ENCODE results near the gene RNF214.
"Not testable (repeated sequence)": the region's sequence is repeated elsewhere in the genome, so short reads cannot be mapped to it uniquely, and the experiment has no call there.

Gene RNF214

DNA sequence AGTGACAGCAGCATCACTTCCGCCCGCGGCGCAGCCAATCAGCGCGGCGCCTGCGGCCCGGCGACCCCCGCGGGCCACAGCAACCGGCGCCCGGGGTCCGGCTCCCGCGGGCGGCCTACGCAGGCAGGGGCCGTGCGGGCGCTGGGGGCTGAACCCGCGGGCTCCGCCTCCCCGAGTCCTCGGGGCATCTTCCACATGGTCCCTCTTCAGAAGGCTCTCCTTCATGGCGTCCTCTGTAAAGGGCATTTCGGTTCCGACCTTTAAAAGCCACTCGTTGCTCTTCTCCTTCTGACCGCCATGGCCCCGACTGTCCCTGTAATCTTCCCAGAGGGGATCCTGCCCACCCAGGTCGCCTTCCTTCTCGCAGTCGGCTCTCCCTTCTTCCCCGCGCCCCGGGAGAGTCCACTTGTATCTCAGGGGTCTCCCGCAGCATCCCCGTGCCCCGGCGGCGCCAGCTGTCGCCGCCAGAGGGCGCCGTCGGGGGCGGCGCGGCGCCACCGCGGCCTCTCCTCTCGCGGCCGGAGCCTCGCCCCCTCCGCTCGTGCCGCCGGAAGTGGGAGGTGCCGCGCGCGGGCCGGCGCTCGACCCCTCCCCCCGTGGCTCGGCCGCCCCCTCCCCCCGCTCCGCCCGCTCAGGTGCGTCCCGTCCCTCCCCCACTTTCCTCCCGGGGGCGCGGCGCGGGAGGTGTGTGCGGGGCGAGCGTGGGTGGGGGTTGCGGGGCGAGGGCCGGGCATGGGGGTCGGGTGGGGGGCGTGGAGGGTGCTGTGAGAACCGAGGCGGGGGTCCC is at the start of gene RNF214:
TSS of gene RNF214 (plus strand) at position 580 of the 787 bp plus-strand sequence. CDS start 1,602 bp downstream, outside the sequence.
- peaks cover 25 to 26% of the 10 kb centered on the region in 2 donors for H3K4me1 ChIP-seq (ENCODE audit: control insufficient read depth in 1 of 2, insufficient read depth in 2 of 2, low read length in 2 of 2)

DNA sequence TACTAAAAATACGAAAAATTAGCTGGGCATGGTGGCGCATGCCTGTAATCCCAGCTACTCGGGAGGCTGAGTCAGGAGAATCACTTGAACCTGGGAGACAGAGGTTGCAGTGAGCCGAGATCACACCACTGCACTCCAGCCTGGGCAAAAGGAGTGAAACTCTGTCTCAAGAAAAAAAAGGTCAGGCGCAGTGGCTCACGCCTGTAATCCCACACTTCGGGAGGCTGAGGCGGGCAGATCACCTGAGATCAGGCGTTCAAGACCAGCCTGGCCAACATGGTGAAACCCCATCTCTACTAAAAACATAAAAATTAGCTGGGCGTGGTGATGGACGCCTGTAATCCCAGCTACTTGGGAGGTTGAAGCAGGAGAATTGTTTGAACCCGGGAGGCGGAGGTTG is 49.3 kb upstream of the RNF214 start:
- not testable (repeated sequence) for H3K9me3 ChIP-seq (ENCODE audit: control insufficient read depth in 1 of 2, low read length in 2 of 2); H3K4me3 ChIP-seq (ENCODE audit: low read depth in 1 of 2, low read length in 2 of 2); H3K9ac ChIP-seq (ENCODE audit: low read depth in 1 of 2, low read length in 2 of 2); H3K27me3 ChIP-seq (ENCODE audit: control insufficient read depth in 1 of 2, insufficient read depth in 2 of 2, low read length in 2 of 2); H3K27ac ChIP-seq (ENCODE audit: low read depth, low read length)
- peaks cover 17 to 39% of the 10 kb centered on the region in 2 donors for H3K36me3 ChIP-seq (ENCODE audit: control insufficient read depth in 1 of 2, insufficient read depth in 2 of 2, low read length in 2 of 2)
- H3K4me1 ChIP-seq (ENCODE audit: control insufficient read depth in 1 of 2, insufficient read depth in 2 of 2, low read length in 2 of 2), result peaks cover 19 to 25% of the 10 kb centered on the region in 2 donors

More for the DNA sequence above, at the start of gene RNF214:
- Histone ChIP-seq H3K9ac (ENCODE audit: low read depth in 1 of 2, low read length in 2 of 2) (peak within 1 kb of the TSS; percentile 84 to 93), H3K27me3 (ENCODE audit: control insufficient read depth in 1 of 2, insufficient read depth in 2 of 2, low read length in 2 of 2) (no peaks in the 10 kb centered on the region), H3K27ac (ENCODE audit: low read depth, low read length) (peak within 1 kb of the TSS; percentile 95), H3K4me3 (ENCODE audit: low read depth in 1 of 2, low read length in 2 of 2) (peak within 1 kb of the TSS; percentile 93 to 94), H3K9me3 (ENCODE audit: control insufficient read depth in 1 of 2, low read length in 2 of 2) (no peaks in the 10 kb centered on the region), H3K36me3 (ENCODE audit: control insufficient read depth in 1 of 2, insufficient read depth in 2 of 2, low read length in 2 of 2) (peaks cover 18 to 34% of the 10 kb centered on the region in 2 donors)

DNA sequence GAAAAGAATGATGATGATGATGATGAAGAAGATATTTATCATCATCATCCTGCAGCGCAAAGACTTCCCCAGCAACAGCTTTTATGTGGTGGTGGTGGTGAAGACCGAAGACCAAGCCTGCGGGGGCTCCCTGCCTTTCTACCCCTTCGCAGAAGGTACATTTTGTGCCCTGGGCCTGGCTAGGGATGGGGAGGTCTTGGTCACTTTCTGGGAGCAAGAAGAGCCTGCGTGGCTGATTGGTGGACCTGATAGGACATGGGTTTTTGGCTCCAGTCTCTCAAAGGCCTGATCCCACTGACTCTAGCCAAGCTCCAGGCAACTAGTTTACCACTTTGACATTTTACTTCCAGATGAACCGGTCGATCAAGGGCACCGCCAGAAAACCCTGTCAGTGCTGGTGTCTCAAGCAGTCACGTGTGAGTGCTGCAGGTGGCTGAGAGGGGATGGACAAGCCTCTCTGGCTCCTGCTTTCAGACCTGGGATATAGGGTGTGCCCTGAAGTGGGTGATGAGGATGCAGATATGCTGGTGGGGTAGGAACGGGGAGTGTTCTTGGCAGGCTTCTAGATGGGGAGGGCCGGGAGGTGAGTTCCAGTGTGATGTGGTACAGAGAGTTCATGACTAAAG is 48.6 kb upstream of the RNF214 start:
- Histone ChIP-seq H3K36me3 (ENCODE audit: control insufficient read depth in 1 of 2, insufficient read depth in 2 of 2, low read length in 2 of 2) (peaks cover 23 to 46% of the 10 kb centered on the region in 2 donors), H3K27me3 (ENCODE audit: control insufficient read depth in 1 of 2, insufficient read depth in 2 of 2, low read length in 2 of 2) (no peaks in the 10 kb centered on the region), H3K4me3 (ENCODE audit: low read depth in 1 of 2, low read length in 2 of 2) (no peak overlapping the region), H3K9me3 (ENCODE audit: control insufficient read depth in 1 of 2, low read length in 2 of 2) (no peaks in the 10 kb centered on the region), H3K4me1 (ENCODE audit: control insufficient read depth in 1 of 2, insufficient read depth in 2 of 2, low read length in 2 of 2) (peaks cover 16 to 22% of the 10 kb centered on the region in 2 donors), H3K27ac (ENCODE audit: low read depth, low read length) (no peak overlapping the region), H3K9ac (ENCODE audit: low read depth in 1 of 2, low read length in 2 of 2) (no peak overlapping the region)

DNA sequence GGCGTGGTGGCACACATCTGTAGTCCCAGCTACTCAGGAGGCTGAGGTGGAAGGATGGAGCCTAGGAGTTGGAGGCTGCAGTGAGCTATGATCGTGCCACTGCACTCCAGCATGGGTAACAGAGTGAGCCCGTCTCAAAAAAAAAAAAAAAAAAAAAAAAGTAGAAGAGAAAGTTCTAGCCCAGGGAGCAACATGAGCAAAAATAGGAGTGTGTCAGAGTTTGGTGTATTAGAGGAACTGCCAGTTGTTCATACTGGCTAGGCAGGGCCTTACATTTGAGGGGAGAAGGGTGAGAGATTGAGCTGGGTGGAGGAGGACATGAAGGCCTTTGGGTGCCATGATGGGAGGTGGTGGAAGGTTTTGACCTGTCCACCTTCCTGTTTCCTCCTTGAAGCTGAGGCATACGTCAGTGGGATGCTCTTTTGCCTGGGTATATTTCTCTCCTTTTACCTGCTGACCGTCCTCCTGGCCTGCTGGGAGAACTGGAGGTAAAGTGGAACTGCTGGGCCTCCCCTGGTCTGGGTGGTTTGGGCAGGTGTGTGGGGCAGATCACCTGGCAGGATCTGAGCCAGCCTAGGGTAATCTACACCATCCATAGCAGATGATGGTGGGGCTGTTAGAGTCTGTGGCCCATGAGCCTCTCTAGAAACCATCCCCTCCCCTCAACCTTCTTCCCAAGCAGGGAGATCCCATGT is 46.6 kb upstream of the RNF214 start:
- H3K27ac ChIP-seq (ENCODE audit: low read depth, low read length), result no peak overlapping the region

DNA sequence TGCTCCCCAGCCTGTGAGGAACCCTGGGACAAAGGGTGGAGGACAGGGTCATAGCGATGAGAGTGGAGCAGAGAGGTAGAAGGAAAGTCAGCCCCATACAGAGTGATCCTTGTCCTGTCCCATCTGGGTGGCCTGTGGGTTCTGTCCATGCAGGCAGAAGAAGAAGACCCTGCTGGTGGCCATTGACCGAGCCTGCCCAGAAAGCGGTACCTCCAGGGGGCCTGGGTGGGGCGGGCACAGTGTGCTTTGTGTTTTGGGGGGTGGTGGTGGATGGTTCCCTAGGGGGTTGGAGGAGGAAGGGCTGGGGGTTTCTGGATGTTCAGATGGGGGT is 46.1 kb upstream of the RNF214 start:
- peaks cover 33 to 65% of the 10 kb centered on the region in 2 donors for H3K36me3 ChIP-seq (ENCODE audit: control insufficient read depth in 1 of 2, insufficient read depth in 2 of 2, low read length in 2 of 2)
- H3K4me3 ChIP-seq (ENCODE audit: low read depth in 1 of 2, low read length in 2 of 2), result no peak overlapping the region
- H3K9ac ChIP-seq (ENCODE audit: low read depth in 1 of 2, low read length in 2 of 2), result no peak overlapping the region
- no peaks in the 10 kb centered on the region for H3K27me3 ChIP-seq (ENCODE audit: control insufficient read depth in 1 of 2, insufficient read depth in 2 of 2, low read length in 2 of 2)
- no peak overlapping the region for H3K27ac ChIP-seq (ENCODE audit: low read depth, low read length)
- no peaks in the 10 kb centered on the region for H3K4me1 ChIP-seq (ENCODE audit: control insufficient read depth in 1 of 2, insufficient read depth in 2 of 2, low read length in 2 of 2)
- no peaks in the 10 kb centered on the region for H3K9me3 ChIP-seq (ENCODE audit: control insufficient read depth in 1 of 2, low read length in 2 of 2)

More for the DNA sequence above, 46.6 kb upstream of the RNF214 start:
- H3K9me3 ChIP-seq (ENCODE audit: control insufficient read depth in 1 of 2, low read length in 2 of 2), result no peaks in the 10 kb centered on the region
- no peak overlapping the region for H3K9ac ChIP-seq (ENCODE audit: low read depth in 1 of 2, low read length in 2 of 2)
- no peak overlapping the region for H3K4me3 ChIP-seq (ENCODE audit: low read depth in 1 of 2, low read length in 2 of 2)
- H3K27me3 ChIP-seq (ENCODE audit: control insufficient read depth in 1 of 2, insufficient read depth in 2 of 2, low read length in 2 of 2), result no peaks in the 10 kb centered on the region
- H3K4me1 ChIP-seq (ENCODE audit: control insufficient read depth in 1 of 2, insufficient read depth in 2 of 2, low read length in 2 of 2), result peaks cover 4% of the 10 kb centered on the region in 2 donors
- peaks cover 33 to 65% of the 10 kb centered on the region in 2 donors for H3K36me3 ChIP-seq (ENCODE audit: control insufficient read depth in 1 of 2, insufficient read depth in 2 of 2, low read length in 2 of 2)

DNA sequence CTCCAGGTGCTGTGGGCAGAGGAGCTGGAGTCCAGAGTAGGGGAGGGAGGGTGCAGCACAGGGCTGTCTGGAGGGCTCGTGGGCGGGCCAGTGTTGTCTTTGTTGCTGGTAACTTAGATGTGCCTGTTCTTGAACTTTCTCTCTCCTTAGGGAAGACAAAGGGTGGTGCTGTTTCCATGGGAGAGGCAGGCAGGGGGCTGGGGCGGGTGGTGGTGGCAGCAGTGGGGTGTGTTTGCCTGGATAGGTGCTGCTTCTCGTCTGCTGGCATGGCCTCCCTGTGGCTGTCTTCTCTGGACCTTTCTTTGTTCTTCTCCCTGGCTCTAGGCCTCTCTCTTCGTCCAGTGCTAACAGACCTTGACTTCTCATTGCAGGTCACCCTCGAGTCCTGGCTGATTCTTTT is 45.5 kb upstream of the RNF214 start:
- no peak overlapping the region for H3K4me3 ChIP-seq (ENCODE audit: low read depth in 1 of 2, low read length in 2 of 2)
- H3K9me3 ChIP-seq (ENCODE audit: control insufficient read depth in 1 of 2, low read length in 2 of 2), result no peaks in the 10 kb centered on the region
- no peaks in the 10 kb centered on the region for H3K27me3 ChIP-seq (ENCODE audit: control insufficient read depth in 1 of 2, insufficient read depth in 2 of 2, low read length in 2 of 2)
- peaks cover 31 to 67% of the 10 kb centered on the region in 2 donors for H3K36me3 ChIP-seq (ENCODE audit: control insufficient read depth in 1 of 2, insufficient read depth in 2 of 2, low read length in 2 of 2)
- H3K4me1 ChIP-seq (ENCODE audit: control insufficient read depth in 1 of 2, insufficient read depth in 2 of 2, low read length in 2 of 2), result no peaks in the 10 kb centered on the region
- H3K9ac ChIP-seq (ENCODE audit: low read depth in 1 of 2, low read length in 2 of 2), result no peak overlapping the region
- no peak overlapping the region for H3K27ac ChIP-seq (ENCODE audit: low read depth, low read length)

DNA sequence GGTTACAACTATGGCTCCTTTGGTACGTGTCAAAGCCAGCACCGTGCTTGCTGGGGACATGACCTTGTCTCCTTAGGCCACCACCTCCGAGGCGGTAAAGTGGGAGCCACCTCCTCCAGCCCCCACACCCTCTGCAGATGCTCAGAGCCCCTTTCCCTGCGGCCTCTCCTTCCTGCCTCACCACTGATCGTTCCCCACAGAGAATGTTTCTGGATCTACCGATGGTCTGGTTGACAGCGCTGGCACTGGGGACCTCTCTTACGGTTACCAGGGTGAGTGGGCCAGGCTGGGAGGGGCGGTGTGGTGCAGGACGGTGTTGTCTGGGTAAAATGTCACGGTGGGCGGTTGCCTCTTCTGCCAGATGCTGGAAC is 45.1 kb upstream of the RNF214 start:
- Histone ChIP-seq H3K27ac (ENCODE audit: low read depth, low read length) (no peak overlapping the region), H3K4me1 (ENCODE audit: control insufficient read depth in 1 of 2, insufficient read depth in 2 of 2, low read length in 2 of 2) (no peaks in the 10 kb centered on the region), H3K9ac (ENCODE audit: low read depth in 1 of 2, low read length in 2 of 2) (no peak overlapping the region), H3K9me3 (ENCODE audit: control insufficient read depth in 1 of 2, low read length in 2 of 2) (no peaks in the 10 kb centered on the region), H3K4me3 (ENCODE audit: low read depth in 1 of 2, low read length in 2 of 2) (no peak overlapping the region), H3K36me3 (ENCODE audit: control insufficient read depth in 1 of 2, insufficient read depth in 2 of 2, low read length in 2 of 2) (peaks cover 31 to 67% of the 10 kb centered on the region in 2 donors), H3K27me3 (ENCODE audit: control insufficient read depth in 1 of 2, insufficient read depth in 2 of 2, low read length in 2 of 2) (no peaks in the 10 kb centered on the region)

DNA sequence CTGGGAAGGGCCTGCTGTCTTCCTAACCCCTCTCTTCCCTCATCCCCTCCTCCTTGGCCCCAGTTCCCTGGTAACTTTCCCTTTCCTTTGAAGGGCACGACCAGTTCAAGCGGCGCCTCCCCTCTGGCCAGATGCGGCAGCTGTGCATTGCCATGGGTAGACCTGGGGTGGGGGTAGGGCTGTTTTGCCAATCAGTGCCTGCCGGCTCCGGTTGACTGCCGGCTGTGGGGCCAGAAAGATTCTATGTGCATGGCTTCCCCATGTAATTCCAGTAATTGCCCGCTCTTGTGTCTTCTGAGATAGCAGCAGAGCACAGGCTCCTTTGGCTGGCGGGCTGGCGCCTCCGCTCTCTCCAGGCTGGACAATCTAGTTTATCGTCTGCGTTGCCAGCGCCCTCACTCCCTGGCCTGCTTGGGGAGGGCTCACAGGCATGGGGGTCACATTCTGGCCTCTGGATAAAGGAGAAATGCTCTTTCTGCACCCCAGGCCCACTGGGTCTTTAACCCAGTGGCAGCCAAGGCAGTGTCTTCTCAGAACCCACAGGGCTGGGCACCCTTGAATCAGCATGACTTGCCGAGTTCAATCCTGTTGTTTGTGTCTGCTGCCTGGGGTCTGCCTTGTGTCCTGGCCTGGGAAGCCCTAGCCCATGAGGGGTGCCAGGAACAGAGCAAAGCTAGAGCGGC is 44.5 kb upstream of the RNF214 start:
- Histone ChIP-seq H3K36me3 (ENCODE audit: control insufficient read depth in 1 of 2, insufficient read depth in 2 of 2, low read length in 2 of 2) (peaks cover 33 to 67% of the 10 kb centered on the region in 2 donors), H3K4me3 (ENCODE audit: low read depth in 1 of 2, low read length in 2 of 2) (no peak overlapping the region), H3K4me1 (ENCODE audit: control insufficient read depth in 1 of 2, insufficient read depth in 2 of 2, low read length in 2 of 2) (no peaks in the 10 kb centered on the region), H3K9ac (ENCODE audit: low read depth in 1 of 2, low read length in 2 of 2) (no peak overlapping the region), H3K9me3 (ENCODE audit: control insufficient read depth in 1 of 2, low read length in 2 of 2) (no peaks in the 10 kb centered on the region), H3K27ac (ENCODE audit: low read depth, low read length) (no peak overlapping the region), H3K27me3 (ENCODE audit: control insufficient read depth in 1 of 2, insufficient read depth in 2 of 2, low read length in 2 of 2) (no peaks in the 10 kb centered on the region)

DNA sequence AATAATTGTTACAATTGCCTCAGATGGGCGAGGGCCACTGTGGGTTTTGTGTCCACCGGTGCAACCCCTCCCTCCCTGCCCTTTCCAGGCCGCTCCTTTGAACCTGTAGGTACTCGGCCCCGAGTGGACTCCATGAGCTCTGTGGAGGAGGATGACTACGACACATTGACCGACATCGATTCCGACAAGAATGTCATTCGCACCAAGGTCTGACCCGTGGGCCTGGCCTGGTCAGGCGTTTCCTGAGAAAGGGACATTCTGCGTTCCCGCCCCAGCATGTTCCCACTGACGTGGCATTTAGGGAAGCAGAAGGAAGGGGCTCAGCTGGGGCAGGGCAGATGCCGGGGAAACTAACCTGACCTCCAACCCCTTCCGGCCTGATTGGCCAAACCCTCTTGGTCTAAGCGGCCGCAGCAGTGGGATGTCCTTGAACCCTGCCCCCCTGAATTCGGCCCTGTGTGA is 43.8 kb upstream of the RNF214 start:
- no peaks in the 10 kb centered on the region for H3K4me1 ChIP-seq (ENCODE audit: control insufficient read depth in 1 of 2, insufficient read depth in 2 of 2, low read length in 2 of 2)
- H3K9ac ChIP-seq (ENCODE audit: low read depth in 1 of 2, low read length in 2 of 2), result no peak overlapping the region
- H3K4me3 ChIP-seq (ENCODE audit: low read depth in 1 of 2, low read length in 2 of 2), result no peak overlapping the region
- H3K27ac ChIP-seq (ENCODE audit: low read depth, low read length), result no peak overlapping the region
- no peaks in the 10 kb centered on the region for H3K27me3 ChIP-seq (ENCODE audit: control insufficient read depth in 1 of 2, insufficient read depth in 2 of 2, low read length in 2 of 2)
- H3K36me3 ChIP-seq (ENCODE audit: control insufficient read depth in 1 of 2, insufficient read depth in 2 of 2, low read length in 2 of 2), result peaks cover 32 to 73% of the 10 kb centered on the region in 2 donors
- H3K9me3 ChIP-seq (ENCODE audit: control insufficient read depth in 1 of 2, low read length in 2 of 2), result no peaks in the 10 kb centered on the region
